Measurements from ENCODE around the gene IL27RA. TPM values are rescaled to one million over a fixed set of nuclear protein-coding genes. Genes with fewer than 3 reads are reported as not detected.

Gene IL27RA
- total RNA-seq, 1 donor from 2014 or later, result 8.6 TPM

DNA sequence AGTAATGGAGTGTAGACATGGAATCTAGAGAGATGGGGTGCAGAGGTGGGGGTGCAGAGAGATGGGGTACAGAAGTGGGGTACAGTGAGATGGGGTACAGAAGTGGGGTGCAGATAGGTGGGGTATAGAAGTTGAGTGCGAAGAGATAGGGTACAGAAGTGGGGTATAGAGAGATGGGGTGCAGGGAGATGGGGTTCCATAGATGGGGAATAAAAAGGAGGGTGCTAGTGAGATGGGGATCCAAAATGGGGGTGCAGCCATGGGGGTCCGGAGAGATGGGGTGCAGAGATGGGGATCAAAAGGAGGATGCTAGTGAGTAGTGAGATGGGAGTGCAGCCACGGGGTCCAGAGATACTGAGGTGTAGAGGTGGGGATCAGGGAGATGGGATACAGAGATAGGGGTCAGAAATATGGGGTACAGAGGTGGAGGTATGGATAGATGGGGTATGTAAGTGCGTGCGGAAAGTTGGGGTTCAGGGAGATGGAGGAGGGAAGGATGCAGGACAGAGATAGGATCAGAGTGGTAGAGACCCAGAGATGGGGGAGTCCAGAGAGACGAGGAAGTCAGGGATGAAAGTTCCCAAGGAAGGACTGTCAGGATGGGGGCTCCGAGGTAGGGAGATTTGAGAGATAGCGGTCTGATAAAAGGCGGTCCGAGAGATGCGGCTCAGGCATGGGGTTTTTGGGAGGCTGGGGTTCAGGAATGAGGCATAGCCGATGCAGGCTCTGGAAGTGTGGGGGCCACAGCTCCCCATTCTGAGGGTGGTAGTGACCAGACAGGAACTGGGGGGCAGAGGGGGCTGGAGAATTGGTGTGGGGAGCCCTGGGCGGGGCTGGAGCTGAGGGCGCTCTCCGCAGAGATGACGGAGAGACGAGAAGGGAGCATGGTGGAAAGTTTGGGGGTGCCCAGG is 26.9 kb downstream of the IL27RA start:
- DNase-seq (ENCODE audit: low read depth, low spot score), result no peak

DNA sequence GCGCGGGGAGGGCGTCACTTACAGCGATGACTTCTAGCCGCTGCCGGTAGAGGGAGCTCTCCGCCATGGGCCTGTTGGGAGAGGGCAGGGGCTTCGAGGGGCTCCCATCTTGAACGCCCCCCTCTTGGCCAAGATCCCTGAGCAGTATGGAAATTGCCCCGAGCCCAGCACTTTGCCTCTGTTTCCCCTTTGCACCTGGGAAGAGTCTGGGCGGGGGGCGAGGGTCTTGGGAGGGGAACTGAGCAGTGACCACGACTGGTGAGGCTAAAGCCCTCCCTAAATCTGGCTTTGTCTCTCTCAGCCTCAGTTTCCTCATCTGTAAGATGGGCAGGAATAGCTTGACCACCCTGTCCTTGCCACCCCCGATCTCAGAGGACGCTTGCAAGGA is 27.5 kb downstream of the IL27RA start:
- no peak for DNase-seq (ENCODE audit: low read depth, low spot score)

DNA sequence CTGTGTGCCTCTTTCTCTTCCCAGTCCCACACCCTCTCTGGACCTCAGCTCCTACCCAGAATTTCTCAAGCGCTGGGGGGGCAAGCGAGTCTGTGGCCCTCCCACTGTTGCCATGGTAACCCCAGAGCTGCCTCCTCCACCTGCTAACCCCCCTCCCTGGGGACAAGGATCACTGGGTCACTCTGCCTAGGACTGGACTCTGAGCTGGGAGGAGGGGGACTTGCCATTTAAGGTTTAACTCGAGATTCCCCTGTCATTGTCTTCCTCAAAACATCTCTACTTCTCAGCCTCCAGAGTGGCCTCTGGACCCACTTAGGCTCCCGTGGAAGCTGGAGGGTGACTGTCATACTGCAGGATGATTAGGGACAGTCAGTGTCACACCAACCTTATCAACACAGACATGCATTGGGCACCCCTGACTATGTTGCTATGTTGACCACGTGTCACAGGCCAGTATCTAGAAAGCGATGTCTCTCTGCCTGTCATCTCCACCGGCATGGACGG is 28.1 kb downstream of the IL27RA start:
- no peak for DNase-seq (ENCODE audit: low read depth, low spot score)

DNA sequence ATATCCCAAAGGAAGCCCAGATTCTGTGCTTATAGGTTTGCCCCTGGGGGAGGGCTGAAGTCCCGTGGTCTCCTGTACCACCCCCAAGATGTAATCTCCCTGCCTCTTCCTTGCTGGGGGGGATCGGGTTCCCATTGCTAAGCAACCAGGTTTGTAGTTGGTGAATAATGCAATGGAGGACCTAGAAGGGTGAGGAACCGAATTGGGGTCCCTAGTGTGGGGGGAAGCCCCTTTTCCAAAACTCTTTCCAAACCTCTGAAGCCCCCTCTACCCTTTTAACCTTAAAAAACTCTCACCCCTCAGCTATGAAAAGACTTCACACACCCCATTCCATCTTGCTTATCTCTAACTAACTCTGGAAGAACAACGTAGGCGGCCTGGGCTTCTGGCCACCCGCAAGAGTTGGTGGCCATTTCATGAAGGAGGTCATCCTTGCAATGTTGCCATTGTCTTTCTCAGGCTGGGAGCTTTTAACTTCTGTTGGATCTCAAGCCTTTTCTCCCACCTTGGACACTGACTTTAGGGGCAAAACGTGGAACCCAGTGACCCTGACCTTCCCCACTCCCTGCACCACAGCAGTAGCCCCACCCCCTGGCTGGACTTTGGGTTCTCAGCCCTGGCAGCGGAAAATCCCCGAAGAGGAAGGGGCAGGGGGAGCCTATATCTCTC is 29.7 kb downstream of the IL27RA start:
- no peak for DNase-seq (ENCODE audit: low read depth, low spot score)

DNA sequence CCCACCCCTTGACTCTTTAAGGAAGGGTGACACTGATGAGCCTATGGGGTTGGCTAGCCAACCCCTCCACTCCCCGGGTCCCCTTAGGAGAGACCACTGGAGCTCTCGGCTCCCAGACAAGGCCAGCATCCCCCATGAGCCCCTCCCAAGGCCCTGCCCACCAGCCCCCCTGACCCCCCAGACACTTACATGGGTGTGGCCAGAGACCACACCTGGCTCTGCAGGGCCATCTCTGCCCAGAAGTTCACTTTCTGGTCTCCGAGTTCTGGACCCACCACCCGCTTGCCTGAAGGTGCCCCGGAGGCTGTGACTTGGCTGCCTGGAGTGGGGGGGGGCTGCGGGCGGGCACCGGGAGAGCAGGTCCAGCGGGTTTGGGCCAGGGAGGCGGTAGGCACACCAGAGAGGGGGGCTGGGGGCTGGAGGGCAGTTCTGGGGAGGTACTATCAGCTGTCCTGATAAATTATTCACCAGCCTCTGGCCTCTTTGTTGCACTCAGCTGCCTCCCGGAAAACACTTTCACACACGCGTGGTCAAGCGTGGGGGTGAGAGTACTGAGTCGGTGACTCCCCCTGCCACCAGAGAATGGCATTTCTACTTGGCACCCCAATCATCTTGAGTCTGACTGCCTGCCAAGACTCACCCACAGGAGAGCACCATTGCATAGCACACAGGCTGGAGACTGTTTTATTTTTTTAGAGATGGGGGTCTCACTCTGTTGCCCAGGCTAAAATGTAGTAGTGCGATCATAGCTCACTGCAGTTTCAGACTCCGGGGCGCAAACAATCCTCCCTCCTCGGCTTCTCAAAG is 30.4 kb downstream of the IL27RA start, which contains the start of gene PALM3:
TSS of gene PALM3 (minus strand) at position 326 of the 807 bp plus-strand sequence. CDS start at position 230, 96 bp downstream.
- DNase-seq (ENCODE audit: low read depth, low spot score), result no peak

DNA sequence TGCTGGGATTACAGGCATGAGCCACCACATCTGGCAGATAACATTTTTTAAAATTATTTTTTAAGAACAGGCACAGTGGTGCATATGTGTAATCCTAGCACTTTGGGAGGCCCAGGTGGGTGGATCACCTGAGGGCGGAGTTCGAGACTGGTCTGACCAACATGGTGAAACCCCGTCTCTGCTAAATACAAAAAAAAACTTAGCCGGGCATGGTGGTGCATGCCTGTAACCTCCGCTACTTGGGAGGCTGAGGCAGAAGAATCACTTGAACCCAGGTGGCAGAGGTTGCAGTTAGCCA is 30.9 kb downstream of the IL27RA start:
- no peak for DNase-seq (ENCODE audit: low read depth, low spot score)

DNA sequence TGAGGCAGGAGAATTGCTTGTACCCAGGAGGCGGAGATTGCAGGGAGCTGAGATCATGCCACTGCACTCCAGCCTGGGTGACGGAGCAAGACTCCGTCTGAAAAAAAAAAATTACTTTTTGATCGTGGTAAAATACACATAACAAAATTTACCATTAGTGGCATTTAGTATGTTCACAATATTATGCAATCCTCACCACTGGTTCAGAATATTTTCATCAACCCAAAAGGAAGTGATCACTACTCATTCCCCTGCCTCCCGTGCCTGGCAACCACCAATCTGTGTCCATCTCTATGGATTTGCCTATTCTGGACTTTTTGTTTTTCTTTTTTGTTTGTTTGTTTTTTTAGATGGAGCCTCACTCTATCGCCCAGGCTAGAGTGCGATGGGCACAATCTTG is 31.5 kb downstream of the IL27RA start:
- DNase-seq (ENCODE audit: low read depth, low spot score), result no peak

DNA sequence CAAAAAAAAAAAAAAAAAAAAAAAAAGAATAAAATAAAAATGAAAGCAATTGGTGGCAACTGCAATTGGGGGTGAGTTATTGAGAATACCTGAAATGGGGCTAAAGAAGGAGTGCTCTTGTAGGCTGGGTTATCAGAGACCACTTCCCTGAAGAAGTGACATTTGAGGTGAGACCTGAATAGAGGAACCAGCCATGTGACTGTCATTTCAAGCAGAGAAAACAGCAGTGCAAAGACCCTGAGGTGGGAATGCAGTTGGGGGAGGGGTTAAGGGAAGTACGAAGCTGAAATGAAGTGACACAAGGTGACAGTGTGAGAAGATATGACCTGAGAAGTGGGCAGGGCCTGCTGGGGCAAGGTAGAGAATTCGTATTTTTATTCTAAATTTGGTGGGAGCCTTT is 34.6 kb downstream of the IL27RA start:
- no peak for DNase-seq (ENCODE audit: low read depth, low spot score)

DNA sequence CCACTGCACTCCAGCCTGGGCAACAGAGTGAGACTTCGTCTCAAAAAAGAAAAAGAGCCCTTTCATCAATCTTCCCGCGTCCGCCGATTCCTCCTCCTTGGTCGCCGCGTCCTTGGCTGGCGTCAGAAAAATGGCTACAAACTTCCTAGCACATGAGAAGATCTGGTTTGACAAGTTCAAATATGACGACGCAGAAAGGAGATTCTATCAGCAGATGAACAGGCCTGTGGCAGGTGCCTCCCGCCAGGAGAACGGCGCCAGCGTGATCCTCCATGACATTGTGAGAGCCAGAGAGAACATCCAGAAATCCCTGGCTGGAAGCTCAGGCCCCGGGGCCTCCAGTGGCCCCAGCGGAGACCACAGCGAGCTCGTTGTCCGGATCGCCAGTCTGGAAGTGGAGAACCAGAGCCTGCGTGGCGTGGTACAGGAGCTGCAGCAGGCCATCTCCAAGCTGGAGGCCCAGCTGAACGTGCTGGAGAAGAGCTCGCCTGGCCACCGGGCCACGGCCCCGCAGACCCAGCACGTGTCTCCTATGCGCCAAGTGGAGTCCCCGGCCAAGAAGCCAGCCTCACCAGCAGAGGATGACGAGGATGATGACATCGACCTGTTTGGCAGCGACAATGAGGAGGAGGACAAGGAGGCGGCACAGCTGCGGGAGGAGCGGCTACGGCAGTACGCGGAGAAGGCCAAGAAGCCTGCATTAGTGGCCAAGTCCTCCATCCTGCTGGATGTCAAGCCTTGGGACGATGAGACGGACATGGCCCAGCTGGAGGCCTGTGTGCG is 38.9 kb downstream of the IL27RA start:
- no peak for DNase-seq (ENCODE audit: low read depth, low spot score)

DNA sequence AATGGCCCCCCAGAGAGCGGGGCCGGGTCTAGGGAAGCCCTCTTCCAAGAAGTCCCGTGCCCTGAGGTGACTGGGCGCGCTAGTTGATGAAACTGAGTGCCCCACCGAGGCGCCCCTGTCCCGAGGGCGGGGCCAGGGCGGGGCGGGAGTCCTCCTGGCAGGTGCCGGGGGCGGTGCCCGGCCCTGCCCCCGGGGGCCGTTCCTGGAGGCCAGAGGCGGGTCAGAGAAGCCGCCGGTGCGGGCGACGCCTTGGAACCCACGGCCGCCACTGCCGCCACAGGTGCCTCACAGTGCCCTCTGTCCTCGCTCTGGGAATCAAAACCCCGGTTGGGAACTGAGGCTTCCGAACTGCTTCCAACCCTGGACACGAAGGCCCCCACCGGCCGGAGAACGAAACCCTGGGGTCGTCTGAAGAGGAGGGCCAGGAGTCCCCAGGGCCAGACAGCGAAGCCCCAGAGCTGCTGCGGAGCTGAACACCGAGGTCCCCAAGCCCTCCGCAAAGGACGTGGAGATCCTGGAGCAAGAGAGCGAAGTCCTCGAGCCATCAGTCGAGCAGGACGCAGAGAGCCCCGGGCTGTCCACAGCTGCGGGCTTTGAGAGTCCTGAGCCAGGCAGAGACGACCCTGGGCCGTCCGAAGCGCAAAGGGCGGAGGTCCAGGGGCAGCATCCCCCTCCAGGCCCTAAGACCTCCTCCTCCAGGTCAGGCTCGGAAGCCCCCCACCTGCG is 41.1 kb downstream of the IL27RA start, which contains the start of gene MISP3:
TSS of gene MISP3 (plus strand) at position 252 of the 726 bp plus-strand sequence. CDS start 524 bp downstream, outside the sequence.
- no peak for DNase-seq (ENCODE audit: low read depth, low spot score)

DNA sequence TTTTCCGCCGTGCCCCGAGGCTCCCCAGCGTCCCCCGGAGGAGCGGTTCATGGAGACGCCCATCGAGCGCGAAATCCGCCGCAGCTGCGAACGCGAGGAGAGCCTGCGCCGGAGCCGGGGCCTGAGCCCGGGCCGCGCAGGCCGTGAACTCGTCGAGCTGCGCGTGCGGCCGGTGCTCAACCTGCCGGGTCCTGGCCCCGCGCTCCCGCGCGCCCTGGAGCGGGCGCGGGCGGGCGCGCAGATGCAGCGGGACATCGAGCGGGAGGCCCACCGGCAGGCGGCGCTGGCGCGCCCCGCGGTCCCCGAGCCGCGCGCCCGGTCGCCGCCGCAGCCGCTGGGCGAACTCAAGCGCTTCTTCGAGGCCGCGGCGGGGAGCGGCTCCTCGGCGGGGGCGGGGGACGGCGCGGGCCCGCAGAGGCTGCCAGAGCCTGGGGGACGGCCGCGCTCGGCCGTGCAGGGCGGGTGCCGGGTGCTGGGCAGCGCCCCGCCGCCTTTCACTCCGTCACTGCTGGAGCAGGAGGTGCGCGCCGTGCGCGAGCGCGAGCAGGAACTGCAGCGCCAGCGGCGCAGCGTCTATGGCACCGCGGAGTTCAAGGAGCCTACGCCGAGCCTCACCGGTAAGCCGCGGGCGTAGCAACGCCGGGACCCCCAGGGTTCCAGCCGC is 41.8 kb downstream of the IL27RA start:
- DNase-seq (ENCODE audit: low read depth, low spot score), result no peak

DNA sequence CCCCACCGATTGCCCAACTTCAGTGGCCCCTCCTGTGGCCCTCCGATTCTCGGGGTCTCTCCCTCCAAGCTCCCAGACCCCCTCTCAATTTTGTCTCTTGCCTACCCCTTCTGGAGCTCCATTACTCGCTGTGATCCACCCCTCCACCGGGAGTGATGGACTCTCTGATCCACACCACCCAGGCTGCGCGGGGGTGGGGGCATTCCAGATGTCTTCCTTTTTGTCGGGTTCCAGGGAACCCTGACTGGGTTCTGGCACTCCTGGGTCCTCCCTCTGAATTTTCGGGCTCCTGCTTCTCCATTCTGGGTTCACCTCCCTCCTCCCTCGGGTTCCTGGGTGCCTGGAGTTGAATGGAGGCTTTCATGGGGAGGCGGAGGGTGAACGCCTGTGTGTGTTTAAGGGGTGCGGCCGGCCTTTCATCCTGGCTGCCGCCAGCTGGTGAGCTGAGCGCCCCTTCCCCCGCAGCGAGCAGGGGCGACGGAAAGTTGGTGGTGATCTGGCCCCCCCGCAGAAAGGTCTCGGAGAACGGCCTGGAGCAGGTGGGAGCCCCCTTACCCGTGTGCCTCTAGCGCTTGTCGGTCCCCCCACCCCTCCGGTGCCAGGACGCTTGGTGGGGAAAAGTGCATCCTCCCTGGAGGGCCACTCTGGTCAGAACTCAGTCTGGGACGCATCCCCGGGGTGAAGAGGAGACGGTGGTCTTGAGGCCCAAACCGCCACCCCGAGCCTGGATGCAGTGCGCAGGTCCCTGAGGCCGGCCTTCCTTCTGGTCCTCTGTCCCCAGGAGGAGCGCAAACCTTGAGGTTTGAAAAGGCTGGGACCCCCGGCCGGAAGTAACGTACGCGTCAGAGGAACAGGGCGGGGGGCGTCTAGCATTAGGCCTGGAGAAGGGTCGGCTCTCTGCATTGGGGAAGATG is 42.6 kb downstream of the IL27RA start:
- no peak for DNase-seq (ENCODE audit: low read depth, low spot score)

DNA sequence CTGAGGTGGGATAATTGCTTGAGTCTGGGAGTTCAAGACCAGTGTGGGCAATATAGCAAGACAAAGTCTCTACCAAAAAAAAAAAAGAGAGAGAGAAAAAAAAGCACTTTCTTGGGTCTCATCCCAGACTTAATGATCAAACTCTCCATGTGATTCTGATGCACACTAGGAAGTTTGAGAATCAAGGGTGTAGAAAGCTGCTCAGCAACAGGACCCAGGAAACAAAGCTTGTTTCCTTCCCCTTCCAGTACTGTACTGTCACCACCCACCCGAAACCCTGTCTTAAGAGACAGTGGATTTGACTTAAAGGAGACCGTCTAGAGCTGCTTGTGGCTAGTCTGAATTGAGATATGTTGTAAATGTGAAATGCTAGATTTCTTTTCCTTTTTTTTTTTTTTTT is 46.8 kb downstream of the IL27RA start:
- DNase-seq (ENCODE audit: low read depth, low spot score), result no peak

DNA sequence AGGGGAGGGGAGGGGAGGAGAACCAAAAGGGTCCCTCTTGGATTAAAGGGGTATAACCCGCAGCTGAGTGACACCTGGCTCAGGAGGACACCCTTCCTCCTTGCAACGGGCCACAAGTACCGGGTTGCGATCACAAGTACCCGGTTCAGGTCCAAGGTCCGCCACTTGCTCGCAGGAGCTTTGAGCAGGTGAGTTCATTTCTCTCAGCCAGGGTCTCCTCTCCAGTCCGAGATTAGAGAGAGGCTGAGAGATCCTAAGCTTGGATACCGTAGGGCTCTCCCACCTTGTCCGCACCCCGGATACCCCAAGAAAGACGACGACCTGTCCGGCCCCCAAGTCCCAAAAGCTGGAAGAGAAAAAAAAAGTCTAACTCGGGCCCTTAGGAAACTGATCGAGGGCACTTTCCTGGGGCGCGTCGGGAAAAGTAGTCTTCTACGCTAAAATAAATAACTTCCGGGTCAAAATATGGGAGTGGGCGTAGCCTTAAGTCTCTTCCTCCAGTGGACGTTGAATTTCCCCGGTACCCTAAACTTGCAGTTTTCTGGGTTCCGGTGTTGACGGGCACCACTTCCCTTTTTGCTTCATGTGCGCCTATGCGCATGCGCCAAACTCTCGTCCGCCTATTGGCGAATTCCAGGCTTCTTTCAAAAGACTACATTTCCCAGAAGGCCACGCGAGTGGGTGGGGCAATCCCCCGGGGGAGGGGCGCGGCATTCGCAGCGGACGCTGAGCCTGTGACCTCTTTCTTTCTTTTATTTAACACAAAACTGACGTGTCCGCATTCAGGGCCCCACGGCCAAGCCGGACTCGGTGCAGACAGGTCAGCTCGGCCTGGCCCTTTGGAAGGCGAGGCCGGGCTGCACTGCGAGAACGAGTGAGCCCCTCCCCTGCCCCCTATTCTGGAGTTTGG is 49.6 kb downstream of the IL27RA start:
- peak; percentile 97 for DNase-seq (ENCODE audit: low read depth, low spot score)

DNA sequence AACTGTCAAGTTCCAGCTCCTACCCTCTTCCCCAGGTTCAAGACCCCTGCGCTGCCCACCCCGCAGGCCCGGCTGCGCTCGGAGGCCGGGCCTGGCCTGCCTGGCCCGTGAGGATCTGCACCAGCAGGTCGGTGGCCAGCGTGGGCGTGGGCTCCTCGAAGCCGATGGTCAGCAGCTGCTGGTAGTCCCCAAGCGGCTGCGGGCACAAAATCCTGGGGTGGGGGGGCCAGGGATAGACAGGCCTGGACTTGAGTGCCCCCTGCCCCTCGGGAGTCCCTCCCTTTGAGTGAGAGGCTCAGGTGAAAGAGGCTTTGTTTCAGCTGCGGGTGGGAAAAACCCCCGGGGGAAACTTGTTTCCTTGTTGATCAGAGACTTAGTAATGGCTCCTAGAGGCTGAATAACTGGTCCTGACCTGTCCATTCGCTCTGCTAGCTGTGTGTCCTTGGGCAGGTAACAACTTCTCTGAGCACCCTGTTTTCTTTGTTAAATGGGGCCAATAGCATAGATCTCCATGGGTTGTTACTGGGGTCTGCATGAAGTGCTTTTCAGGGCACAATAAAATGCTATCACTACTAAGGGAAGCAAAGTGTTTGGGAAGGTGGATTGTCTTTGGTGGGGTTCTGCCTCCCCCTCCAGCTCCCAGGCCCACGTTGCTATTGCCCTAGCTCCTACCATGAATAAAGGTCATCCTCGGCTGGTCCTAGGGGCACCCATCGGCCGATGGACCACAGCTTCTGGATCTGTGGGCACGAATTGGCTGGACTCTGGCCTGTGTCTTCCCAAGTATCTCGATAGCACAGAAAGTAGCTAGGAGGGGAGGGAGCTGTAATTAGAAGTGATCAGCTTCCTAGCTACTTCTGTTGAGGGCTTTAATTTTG is 50.5 kb downstream of the IL27RA start:
- DNase-seq (ENCODE audit: low read depth, low spot score), result no peak

DNA sequence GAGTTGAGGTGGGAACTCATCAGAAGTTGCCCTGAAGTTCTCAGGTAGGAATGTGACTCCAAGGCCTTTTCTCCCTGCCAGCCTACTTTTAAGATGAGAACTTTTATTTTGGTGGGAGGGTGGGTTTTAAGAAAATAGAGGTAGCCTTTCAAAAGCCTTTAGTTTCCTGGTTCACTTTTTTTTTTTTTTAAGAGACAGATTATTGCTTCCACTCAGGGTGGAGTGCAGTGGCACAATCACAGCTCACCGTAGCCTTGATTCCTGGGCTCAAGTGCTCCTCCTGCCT is 51.1 kb downstream of the IL27RA start:
- DNase-seq (ENCODE audit: low read depth, low spot score), result no peak
